AG04450 (cell line): ENCODE measurements around the gene RPS15. TPM values are rescaled to one million over a fixed set of nuclear protein-coding genes. Genes with fewer than 3 reads are reported as not detected.

ENCODE experiments used
- CTCF ChIA-PET: fragments of 300-600, 350-600 bp; formaldehyde crosslinking; extraction: SDS; loops from one replicate; lab custom pipeline; 2022; ENCODE audit warnings: antibody characterized with exemption, inconsistent platforms; lab: Charles Lee
- POLR2A ChIA-PET: fragments of 350-600 bp; formaldehyde crosslinking; extraction: SDS; loops from one replicate; lab custom pipeline; 2021; ENCODE audit warnings: antibody characterized with exemption, inconsistent platforms; lab: Yijun Ruan, JAX
- DNase-seq: peaks from one replicate; pipeline ENCODE4 v3.0.0-alpha.2; 2011; ENCODE audit warnings: low read depth, low spot score
- H3K27ac ChIP-seq: one replicate; pipeline ENCODE4 v1.5.1; 2012; ENCODE audit warnings: low read depth, low read length, control low read depth
- H3K27me3 ChIP-seq: one replicate; pipeline ENCODE4 v1.6.0; 2012; ENCODE audit warnings: low read length; ENCODE audit not compliant: control insufficient read depth, insufficient read depth
- H3K4me3 ChIP-seq: 2 replicates; pipeline ENCODE4 v1.5.1; 2011; ENCODE audit warnings: mild to moderate bottlenecking, low read depth, low read length, control low read depth
- H3K9me3 ChIP-seq: 2 replicates; pipeline ENCODE4 v1.5.1; 2012; ENCODE audit warnings: low read length; ENCODE audit not compliant: control insufficient read depth, insufficient read depth
- CTCF ChIP-seq: IDR thresholded peaks from 2 replicates; pipeline ENCODE4 v1.5.1; 2011; ENCODE audit warnings: low read depth, low read length, control low read depth, inconsistent platforms
- polyA plus RNA-seq: library from polyadenylated mRNA; depleted of rRNA; stranded (reverse); fragments of >200 nt; gene quantifications from 2 replicates; pipeline ENCODE4 v1.2.3, GENCODE V29; 2011

Gene RPS15
- polyA plus RNA-seq, 1 experiment: 596 TPM

GRCh38 chr19:1423436-1424191 is 14.6 kb upstream of the RPS15 start:
- Histone ChIP-seq H3K27ac (no peak overlapping the region), H3K27me3 (no peaks in the 10 kb centered on the region), H3K4me3 (no peak overlapping the region), H3K9me3 (no peaks in the 10 kb centered on the region; the same call in 1 of the 2 replicates)
- CTCF ChIA-PET: interaction anchor here (0.6 kb wide), 1 partner anchor 318 kb away, joined by 5 read pairs; no protein-coding TSS in a partner anchor
- POLR2A ChIA-PET: no interaction called here
- no peak for DNase-seq
- no peak for TF ChIP-seq CTCF

DNA sequence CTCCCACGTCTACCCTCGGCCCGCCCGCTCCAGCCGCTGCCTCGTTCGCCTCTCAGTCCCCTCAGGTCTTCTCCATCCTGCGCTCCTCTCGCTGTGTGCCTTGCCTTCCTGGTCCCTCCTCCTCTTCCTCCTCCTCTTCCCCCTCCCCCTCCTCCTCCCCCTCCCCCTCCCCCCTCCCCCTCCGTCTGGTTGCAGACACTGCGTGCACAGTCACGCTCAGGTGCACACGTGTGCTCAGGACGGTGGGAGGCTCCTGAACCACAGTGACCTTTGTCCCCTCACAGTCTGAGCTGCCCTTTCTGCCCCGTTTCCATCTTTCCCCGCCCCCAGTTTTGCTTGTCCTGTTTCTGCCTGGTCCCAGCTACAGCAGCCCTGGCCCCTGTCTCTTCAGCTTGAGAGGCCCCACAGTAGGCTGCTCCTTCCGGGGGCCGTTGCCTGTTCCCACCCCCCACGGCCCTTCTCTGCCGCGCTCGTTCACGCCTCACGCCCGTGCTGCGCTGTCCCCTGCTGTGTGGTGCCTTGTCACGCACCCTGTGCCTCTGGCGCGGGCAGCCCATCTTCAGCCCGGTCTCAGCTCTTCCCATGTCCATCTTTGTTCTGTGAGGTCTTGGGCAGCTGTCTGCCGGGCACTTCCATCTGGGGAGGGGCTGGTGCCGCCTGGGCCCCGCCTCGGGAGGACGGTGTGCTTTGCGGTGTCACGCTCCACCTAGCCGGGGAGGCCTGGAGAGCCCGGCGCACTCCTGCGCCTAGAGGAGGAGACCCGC is 13.8 kb upstream of the RPS15 start:
- no peak for DNase-seq
- H3K27ac ChIP-seq: no peak overlapping the region
- POLR2A ChIA-PET: no interaction called here

DNA sequence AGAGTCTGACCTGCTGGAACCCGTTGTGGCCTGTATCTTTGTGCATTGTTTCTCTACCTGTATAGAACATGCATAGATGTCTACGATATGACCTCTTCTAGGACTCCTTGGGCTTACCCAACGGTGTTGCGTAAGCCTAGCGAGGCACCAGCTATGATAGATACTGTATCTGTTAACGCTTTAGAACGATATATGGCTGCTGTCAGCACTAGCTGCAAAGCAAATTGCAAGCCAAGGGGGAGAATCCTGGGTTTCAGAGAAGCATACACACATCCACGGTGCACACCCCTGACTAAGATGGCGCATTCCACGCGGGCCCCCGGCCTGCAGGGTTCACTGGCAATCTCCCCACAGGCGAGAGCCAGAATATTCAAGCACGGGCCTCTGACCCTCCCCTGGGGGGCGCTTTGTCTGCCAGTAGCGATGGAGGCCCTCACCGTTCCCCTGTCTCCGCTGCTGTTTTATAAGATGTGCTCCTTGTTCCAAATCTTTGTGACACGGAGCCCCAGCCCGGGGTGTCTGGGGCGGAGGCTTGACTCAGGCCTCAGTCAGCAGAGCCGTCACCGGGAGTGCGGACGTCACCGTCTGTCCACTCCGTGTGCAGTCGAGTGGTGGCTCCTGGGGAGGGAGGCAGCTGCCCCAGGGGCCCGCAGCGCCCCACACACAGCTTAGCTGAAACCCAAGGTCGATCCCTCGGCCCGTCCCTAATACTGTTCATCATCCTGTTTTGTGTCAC is 12.9 kb upstream of the RPS15 start:
- H3K27me3 ChIP-seq: no peaks in the 10 kb centered on the region
- ChIA-PET POLR2A (no interaction called here), CTCF (no interaction called here)
- no peak for TF ChIP-seq CTCF
- no peak overlapping the region for H3K27ac ChIP-seq
- H3K9me3 ChIP-seq: no peaks in the 10 kb centered on the region; the same call in 1 of the 2 replicates
- H3K4me3 ChIP-seq: no peak overlapping the region
- no peak for DNase-seq

More for the DNA sequence above, 13.8 kb upstream of the RPS15 start:
- H3K9me3 ChIP-seq: no peaks in the 10 kb centered on the region; the same call in 1 of the 2 replicates
- no peak overlapping the region for H3K4me3 ChIP-seq
- H3K27me3 ChIP-seq: no peaks in the 10 kb centered on the region
- TF ChIP-seq CTCF: no peak
- CTCF ChIA-PET: interaction anchor here (0.6 kb wide), 1 partner anchor 319 kb away, joined by 5 read pairs; no protein-coding TSS in a partner anchor

- Histone ChIP-seq H3K27me3 (no peaks in the 10 kb centered on the region), H3K9me3 (no peaks in the 10 kb centered on the region; the same call in 1 of the 2 replicates), H3K4me3 (no peak overlapping the region), H3K27ac (no peak overlapping the region)
- no peak for TF ChIP-seq CTCF
- no peak for DNase-seq
- ChIA-PET CTCF (no interaction called here), POLR2A (no interaction called here)
These were observed 12.3 kb upstream of the RPS15 start for GRCh38 chr19:1425902-1426301.
